ENCODE measurements around the gene TBX21.

The TBX21 gene

DNA sequence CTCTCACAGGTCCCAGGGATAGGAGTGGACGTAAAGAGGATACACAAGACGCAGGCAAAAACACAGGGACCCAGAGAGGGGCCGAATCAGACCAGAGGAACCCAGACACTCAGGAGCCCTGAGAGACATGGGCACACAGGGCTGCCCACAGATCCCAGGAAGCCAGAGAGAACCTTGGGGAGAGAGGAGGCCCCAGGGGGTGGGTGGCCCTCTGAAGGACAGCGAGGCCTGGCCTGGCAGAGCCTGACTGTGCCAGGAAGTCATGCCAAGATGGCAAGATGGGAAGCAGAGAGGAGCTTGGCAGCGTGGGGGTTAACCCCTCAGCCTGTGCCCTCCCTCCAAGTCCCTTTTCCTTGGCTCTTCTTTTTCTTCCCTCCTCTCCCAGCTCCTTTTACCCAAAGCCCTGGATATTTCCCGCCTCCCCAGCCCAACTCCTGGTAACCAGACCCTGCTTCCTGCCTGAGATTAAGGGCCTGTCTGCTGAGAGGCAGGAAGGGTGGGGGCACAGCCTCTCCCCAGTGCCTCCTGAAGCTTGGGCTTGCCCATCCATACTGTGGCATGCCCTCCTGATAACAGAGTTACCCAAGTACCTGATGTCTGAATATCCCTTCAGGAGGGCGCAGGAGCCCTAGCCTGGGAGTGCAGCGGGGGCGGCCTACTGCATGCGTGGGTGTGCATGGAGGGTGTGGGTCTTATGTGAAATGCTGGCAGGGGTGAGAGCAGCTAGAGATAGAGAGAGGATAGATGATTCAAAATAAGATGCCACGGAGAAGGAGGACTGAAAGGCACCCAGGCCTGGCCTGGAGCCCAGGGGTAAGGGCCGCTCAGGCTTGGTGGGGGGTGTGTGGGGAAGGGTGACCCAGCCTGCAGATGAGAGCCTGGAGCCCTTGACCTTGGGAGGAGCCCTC lies 6.0 kb upstream of the TBX21 start:
- TF ChIP-seq, protein P1, sequence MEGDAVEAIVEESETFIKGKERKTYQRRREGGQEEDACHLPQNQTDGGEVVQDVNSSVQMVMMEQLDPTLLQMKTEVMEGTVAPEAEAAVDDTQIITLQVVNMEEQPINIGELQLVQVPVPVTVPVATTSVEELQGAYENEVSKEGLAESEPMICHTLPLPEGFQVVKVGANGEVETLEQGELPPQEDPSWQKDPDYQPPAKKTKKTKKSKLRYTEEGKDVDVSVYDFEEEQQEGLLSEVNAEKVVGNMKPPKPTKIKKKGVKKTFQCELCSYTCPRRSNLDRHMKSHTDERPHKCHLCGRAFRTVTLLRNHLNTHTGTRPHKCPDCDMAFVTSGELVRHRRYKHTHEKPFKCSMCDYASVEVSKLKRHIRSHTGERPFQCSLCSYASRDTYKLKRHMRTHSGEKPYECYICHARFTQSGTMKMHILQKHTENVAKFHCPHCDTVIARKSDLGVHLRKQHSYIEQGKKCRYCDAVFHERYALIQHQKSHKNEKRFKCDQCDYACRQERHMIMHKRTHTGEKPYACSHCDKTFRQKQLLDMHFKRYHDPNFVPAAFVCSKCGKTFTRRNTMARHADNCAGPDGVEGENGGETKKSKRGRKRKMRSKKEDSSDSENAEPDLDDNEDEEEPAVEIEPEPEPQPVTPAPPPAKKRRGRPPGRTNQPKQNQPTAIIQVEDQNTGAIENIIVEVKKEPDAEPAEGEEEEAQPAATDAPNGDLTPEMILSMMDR (conservative IDR thresholded peaks at IDR 0.05; ENCODE audit: low read depth, low read length) = no peak
- no peak for DNase-seq (ENCODE audit: low read depth)
- no peak overlapping the region for H3K4me3 ChIP-seq (ENCODE audit: low read depth, low read length)

- no peak overlapping the region for H3K4me3 ChIP-seq (ENCODE audit: low read depth, low read length)
- no peak for DNase-seq (ENCODE audit: low read depth)
- TF ChIP-seq, protein P1 (conservative IDR thresholded peaks at IDR 0.05; ENCODE audit: low read depth, low read length) = no peak
These were observed 5.4 kb upstream of the TBX21 start for GRCh38 chr17:47727704-47728036.

- no peak for DNase-seq (ENCODE audit: low read depth)
- no peak overlapping the region for H3K4me3 ChIP-seq (ENCODE audit: low read depth, low read length)
- TF ChIP-seq, protein P1 (conservative IDR thresholded peaks at IDR 0.05; ENCODE audit: low read depth, low read length) = no peak
These were observed 4.7 kb upstream of the TBX21 start for GRCh38 chr17:47728214-47728877.

GRCh38 chr17:47729476-47729875 lies 3.6 kb upstream of the TBX21 start:
- no peak for DNase-seq (ENCODE audit: low read depth)
- H3K4me3 ChIP-seq (ENCODE audit: low read depth, low read length) = no peak overlapping the region
- TF ChIP-seq, protein P1 (conservative IDR thresholded peaks at IDR 0.05; ENCODE audit: low read depth, low read length) = no peak

DNA sequence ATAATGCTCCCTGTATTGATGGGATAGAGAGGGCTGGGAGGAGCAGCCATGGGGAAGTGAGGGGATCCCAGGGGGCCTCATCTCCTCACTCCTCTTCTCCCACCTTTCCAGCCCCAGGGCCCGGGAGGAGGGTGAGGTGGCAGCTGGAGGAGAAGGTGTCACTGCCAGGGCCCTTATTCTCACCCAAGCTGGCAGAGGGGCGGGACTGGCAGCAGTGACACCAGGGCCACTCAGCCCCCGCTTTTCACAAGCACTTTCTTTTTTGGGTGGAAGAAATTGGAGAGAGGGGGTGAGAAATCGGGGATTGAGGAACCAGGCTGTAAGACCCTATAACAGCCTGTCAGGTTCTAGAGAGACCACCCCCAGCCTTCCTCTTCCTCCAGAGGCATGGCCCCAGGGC lies 2.4 kb upstream of the TBX21 start:
- H3K4me3 ChIP-seq (ENCODE audit: low read depth, low read length) = no peak overlapping the region
- DNase-seq (ENCODE audit: low read depth) = no peak
- TF ChIP-seq, protein P1 (conservative IDR thresholded peaks at IDR 0.05; ENCODE audit: low read depth, low read length) = no peak

DNA sequence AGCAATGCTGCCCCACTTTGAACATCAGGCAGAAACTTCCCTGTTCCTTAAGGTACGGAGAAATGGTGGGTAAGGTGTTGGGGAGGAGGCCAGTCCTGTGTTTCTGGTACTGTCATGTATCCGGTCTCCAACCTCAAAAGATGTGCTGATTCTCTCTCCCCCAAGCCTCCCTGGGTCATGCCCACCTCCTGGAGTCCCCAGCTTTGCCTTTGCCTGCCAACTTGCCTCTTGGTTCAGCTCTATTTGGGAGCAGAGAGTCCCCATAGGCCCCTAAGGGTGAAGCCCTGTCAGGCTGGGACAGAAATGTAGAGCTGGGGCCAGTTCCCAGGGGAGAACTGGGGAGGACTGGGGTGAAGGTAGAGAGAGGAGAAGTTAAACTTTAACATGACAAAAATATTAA lies 1.6 kb upstream of the TBX21 start:
- TF ChIP-seq, protein P1 (conservative IDR thresholded peaks at IDR 0.05; ENCODE audit: low read depth, low read length) = no peak
- H3K4me3 ChIP-seq (ENCODE audit: low read depth, low read length) = no peak overlapping the region
- DNase-seq (ENCODE audit: low read depth) = no peak
